NB4 (cell line): ENCODE data around the gene NAALADL2.

ENCODE experiments used
- DNase-seq: peaks from one replicate; pipeline ENCODE4 v3.0.0; 2010; ENCODE audit warnings: low read depth
- H3K4me3 ChIP-seq: one replicate; pipeline ENCODE4 v1.5.1; 2011; ENCODE audit warnings: mild to moderate bottlenecking, low read depth, low read length, moderate library complexity
- MYC ChIP-seq: IDR thresholded peaks from 2 replicates; pipeline ENCODE4 v1.6.1; 2011; ENCODE audit warnings: low read depth, low read length
- POLR2A ChIP-seq: IDR thresholded peaks from 2 replicates; pipeline ENCODE4 v1.6.1; 2011; ENCODE audit warnings: mild to moderate bottlenecking; ENCODE audit not compliant: insufficient read length; ENCODE audit errors: extremely low read depth
- TF ChIP-seq, protein P1 (sequence below): IDR thresholded peaks from 2 replicates; pipeline ENCODE4 v1.6.1; 2011; ENCODE audit warnings: low read depth, low read length
- TF ChIP-seq, protein P2 (sequence below): IDR thresholded peaks from one replicate; pipeline ENCODE4 v1.5.1; 2012; ENCODE audit warnings: low read depth, low read length

The NAALADL2 gene

DNA sequence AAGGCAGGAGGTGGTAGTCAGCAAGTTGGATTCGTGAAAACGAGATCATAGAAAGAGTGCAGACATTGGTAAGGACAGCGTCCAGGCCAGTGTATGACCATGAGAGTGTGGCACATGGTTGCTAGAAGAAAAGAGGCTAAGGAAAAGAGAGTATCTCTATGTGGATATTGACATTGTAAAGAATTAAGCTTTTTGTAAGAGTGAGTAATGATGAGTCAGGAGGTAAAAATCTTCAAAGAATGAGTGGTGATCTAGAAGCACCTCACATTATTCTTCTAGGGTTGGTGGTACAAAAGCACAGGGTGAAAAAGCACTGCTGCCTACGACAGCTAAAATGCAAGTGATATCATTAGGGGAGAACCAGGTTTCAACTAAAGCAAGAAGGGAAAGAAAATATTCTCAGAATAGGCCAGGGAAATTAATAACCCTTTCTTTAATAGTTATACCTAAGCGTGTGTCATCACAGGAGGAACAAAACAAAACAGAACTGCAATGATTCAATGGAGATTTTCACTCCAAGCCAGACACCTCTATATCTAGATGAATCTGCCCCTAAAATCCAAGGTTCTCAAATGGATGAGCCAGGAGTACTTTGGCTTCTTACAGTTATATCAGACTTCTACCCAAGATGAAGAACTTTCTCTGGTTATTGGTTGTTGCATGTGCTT is 884.7 kb downstream of the NAALADL2 start:
- TF ChIP-seq, protein P1, sequence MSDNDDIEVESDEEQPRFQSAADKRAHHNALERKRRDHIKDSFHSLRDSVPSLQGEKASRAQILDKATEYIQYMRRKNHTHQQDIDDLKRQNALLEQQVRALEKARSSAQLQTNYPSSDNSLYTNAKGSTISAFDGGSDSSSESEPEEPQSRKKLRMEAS: no peak
- TF ChIP-seq POLR2A (no peak), MYC (no peak)
- TF ChIP-seq, protein P2, sequence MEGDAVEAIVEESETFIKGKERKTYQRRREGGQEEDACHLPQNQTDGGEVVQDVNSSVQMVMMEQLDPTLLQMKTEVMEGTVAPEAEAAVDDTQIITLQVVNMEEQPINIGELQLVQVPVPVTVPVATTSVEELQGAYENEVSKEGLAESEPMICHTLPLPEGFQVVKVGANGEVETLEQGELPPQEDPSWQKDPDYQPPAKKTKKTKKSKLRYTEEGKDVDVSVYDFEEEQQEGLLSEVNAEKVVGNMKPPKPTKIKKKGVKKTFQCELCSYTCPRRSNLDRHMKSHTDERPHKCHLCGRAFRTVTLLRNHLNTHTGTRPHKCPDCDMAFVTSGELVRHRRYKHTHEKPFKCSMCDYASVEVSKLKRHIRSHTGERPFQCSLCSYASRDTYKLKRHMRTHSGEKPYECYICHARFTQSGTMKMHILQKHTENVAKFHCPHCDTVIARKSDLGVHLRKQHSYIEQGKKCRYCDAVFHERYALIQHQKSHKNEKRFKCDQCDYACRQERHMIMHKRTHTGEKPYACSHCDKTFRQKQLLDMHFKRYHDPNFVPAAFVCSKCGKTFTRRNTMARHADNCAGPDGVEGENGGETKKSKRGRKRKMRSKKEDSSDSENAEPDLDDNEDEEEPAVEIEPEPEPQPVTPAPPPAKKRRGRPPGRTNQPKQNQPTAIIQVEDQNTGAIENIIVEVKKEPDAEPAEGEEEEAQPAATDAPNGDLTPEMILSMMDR: no peak
- no peak for DNase-seq
- no peak overlapping the region for H3K4me3 ChIP-seq

DNA sequence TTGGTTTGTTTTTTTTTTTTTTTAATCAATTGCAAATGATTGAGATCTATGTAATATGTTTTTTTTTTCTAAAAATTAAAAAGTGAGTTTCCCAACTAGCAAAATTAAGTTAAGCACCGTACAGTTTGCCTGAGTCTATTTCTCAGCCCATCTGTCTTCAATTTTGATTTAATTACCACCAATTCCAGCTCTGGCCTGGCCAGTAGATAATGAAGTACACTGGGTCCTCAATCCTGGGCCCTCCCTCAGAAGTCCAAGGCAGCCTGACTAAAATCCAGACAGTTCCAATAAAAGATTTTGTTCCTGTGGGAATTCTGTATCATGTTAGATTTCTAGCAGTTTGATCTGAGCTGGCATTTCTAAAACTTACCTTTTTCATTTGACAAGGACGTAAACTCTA is 887.2 kb downstream of the NAALADL2 start:
- TF ChIP-seq POLR2A: no peak
- TF ChIP-seq MYC: no peak
- TF ChIP-seq, protein P1: no peak
- TF ChIP-seq, protein P2: no peak
- no peak overlapping the region for H3K4me3 ChIP-seq
- no peak for DNase-seq

DNA sequence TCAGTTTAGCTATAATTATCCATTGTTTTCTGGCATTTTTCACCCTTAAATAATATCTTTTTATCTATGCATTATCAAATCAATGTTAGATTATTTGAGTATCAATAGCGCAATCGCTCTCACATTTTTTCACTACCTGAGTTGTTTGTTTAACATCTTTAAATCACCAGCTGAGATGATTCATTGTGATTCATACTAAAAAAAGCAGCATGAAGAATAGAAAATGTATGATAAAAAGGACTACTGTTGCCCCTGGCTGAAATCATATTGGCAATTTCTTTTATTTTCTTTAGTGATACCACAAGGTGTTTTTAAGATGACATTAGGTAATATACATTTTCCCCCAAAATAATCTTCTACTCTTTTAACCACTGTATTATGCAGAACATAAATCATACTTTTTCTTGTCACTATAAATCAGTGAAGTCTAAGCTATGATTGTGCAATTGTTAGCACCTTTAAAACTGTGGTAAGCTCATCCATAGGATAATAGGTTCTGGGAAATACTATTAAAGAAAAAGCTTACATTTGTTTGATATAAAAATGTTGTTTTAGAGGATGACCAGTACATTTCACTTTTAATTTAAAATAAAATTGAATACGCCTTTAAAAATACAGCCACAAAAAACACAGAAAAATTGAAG is 889.1 kb downstream of the NAALADL2 start:
- DNase-seq: no peak
- TF ChIP-seq, protein P1: no peak
- TF ChIP-seq, protein P2: no peak
- TF ChIP-seq POLR2A (no peak), MYC (no peak)
- no peak overlapping the region for H3K4me3 ChIP-seq

DNA sequence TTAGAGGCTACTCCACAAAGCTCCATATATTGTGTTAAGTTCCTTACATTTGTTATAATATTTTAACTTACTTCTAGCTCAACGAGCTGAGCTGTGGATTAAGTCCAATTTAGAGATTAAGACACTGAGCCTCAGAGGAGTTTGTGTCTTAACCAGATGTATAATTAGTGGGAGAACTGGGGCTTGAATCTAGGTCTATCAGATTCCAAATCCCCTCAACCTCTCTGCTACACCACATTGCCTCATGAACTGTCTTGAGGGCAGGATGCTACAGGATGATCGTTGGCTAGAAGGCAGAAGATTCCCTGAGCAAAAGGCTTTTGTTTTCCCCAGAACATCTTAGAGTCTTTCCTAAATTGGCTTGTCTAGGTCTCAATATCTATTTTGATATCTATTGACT is 890.8 kb downstream of the NAALADL2 start:
- no peak for DNase-seq
- no peak overlapping the region for H3K4me3 ChIP-seq
- TF ChIP-seq MYC: no peak
- no peak for TF ChIP-seq POLR2A
- TF ChIP-seq, protein P1: no peak
- TF ChIP-seq, protein P2: no peak

DNA sequence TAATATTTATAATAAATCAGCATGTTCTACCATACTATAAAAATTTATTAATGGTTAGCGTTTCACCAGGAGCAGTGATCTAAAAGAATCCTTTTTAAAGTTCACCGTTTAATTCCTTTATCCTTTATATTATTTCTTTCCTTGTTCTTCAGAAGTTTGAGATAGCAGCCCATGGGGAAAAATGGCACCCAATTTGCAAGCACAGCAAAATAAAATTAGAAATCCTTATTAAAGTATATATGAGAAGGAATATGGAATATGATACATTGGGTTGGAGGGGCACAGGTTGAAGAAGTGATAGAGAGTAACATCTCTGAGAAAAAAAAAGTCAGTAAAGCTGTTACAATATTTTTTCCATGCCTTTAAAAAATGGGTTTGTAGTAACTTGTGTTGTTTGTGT is 892.0 kb downstream of the NAALADL2 start:
- TF ChIP-seq, protein P1: no peak
- no peak for TF ChIP-seq POLR2A
- TF ChIP-seq MYC: no peak
- TF ChIP-seq, protein P2: no peak
- H3K4me3 ChIP-seq: no peak overlapping the region
- no peak for DNase-seq
